ENCODE data around the gene STPG4.

Gene STPG4

GRCh38 chr2:47040651-47041050, 114.5 kb downstream of the STPG4 start:
- TF ChIP-seq JUND (IDR thresholded peaks at IDR 0.05; ENCODE audit: low read depth) = no peak
- in situ Hi-C loops (cut with HindIII; ENCODE audit: low pct_unique_long_range_greater_than_20kb, low sequenced_read_pairs) = no loop called here
- DNase-seq (ENCODE audit: low read depth in 1 of 2, low spot score in 1 of 2) = no peak

- in situ Hi-C loops (cut with HindIII; ENCODE audit: low pct_unique_long_range_greater_than_20kb, low sequenced_read_pairs) = no loop called here
- no peak for DNase-seq (ENCODE audit: low read depth in 1 of 2, low spot score in 1 of 2)
- TF ChIP-seq JUND (IDR thresholded peaks at IDR 0.05; ENCODE audit: low read depth) = no peak
These were observed 115.1 kb downstream of the STPG4 start for GRCh38 chr2:47039913-47040562.

- no peak for TF ChIP-seq JUND (IDR thresholded peaks at IDR 0.05; ENCODE audit: low read depth)
- in situ Hi-C loops (cut with HindIII; ENCODE audit: low pct_unique_long_range_greater_than_20kb, low sequenced_read_pairs) = no loop called here
These were observed 115.6 kb downstream of the STPG4 start for GRCh38 chr2:47039489-47039870.

GRCh38 chr2:47038656-47039488, 116.2 kb downstream of the STPG4 start:
- in situ Hi-C loops (cut with HindIII; ENCODE audit: low pct_unique_long_range_greater_than_20kb, low sequenced_read_pairs) = no loop called here
- DNase-seq (ENCODE audit: low read depth in 1 of 2, low spot score in 1 of 2) = no peak
- no peak for TF ChIP-seq JUND (IDR thresholded peaks at IDR 0.05; ENCODE audit: low read depth)

More at GRCh38 chr2:47039489-47039870, 115.6 kb downstream of the STPG4 start:
- DNase-seq (ENCODE audit: low read depth in 1 of 2, low spot score in 1 of 2) = peak; percentile 9 to 58

GRCh38 chr2:47037678-47038077, 117.4 kb downstream of the STPG4 start:
- in situ Hi-C loops (cut with HindIII; ENCODE audit: low pct_unique_long_range_greater_than_20kb, low sequenced_read_pairs) = no loop called here
- TF ChIP-seq JUND (IDR thresholded peaks at IDR 0.05; ENCODE audit: low read depth) = no peak
- DNase-seq (ENCODE audit: low read depth in 1 of 2, low spot score in 1 of 2) = no peak
